GM23338 (cell line): ENCODE results near the gene GRK5. TPM values are rescaled to one million over a fixed set of nuclear protein-coding genes. Genes with fewer than 3 reads are reported as not detected.

ENCODE experiments used
- ATAC-seq: fragments of 200-7000 bp; cut with Tn5 transposase; 3 replicates; pipeline ENCODE4 v1.9.1; 2020
- DNase-seq: peaks from one replicate; pipeline ENCODE4 v3.0.0-alpha.2; 2015; ENCODE audit warnings: low spot score
- H2AFZ ChIP-seq: fragments of 200-600 bp; sonication (generic); 2 replicates; pipeline ENCODE4 v1.8.0; 2016; ENCODE audit warnings: antibody characterized with exemption, mild to moderate bottlenecking, moderate library complexity
- H3F3A ChIP-seq: fragments of 200-600 bp; sonication (generic); replicated peaks from 2 replicates; pipeline ENCODE4 v1.8.0; 2017; ENCODE audit warnings: antibody characterized with exemption, mixed run types, low read depth
- H3K27ac ChIP-seq: fragments of 200-600 bp; sonication (generic); 2 replicates; pipeline ENCODE4 v1.6.1; 2016; ENCODE audit warnings: low read depth
- H3K27me3 ChIP-seq: fragments of 200-600 bp; sonication (generic); 2 replicates; pipeline ENCODE4 v1.8.0; 2016; ENCODE audit warnings: mild to moderate bottlenecking, mixed run types, moderate library complexity; ENCODE audit not compliant: insufficient read depth
- H3K36me3 ChIP-seq: fragments of 200-600 bp; sonication (generic); 2 replicates; pipeline ENCODE4 v1.8.0; 2016; ENCODE audit warnings: mild to moderate bottlenecking; ENCODE audit not compliant: insufficient read depth
- H3K4me1 ChIP-seq: fragments of 200-600 bp; sonication (generic); 2 replicates; pipeline ENCODE4 v1.8.0; 2016; ENCODE audit warnings: mild to moderate bottlenecking, moderate library complexity; ENCODE audit not compliant: insufficient read depth
- H3K4me2 ChIP-seq: fragments of 200-600 bp; sonication (generic); 2 replicates; pipeline ENCODE4 v1.7.1; 2017; ENCODE audit warnings: mixed run types
- H3K4me3 ChIP-seq: fragments of 200-600 bp; sonication (generic); 2 replicates; pipeline ENCODE4 v1.6.1; 2016; ENCODE audit warnings: mixed run types
- H3K79me2 ChIP-seq: fragments of 200-600 bp; sonication (generic); replicated peaks from 2 replicates; pipeline ENCODE4 v1.8.0; 2017; ENCODE audit warnings: mild to moderate bottlenecking; ENCODE audit not compliant: insufficient read depth
- H3K9me2 ChIP-seq: fragments of 200-600 bp; sonication (generic); 2 replicates; pipeline ENCODE4 v1.8.0; 2017; ENCODE audit not compliant: insufficient read depth
- H4K20me1 ChIP-seq: fragments of 200-600 bp; sonication (generic); replicated peaks from 2 replicates; pipeline ENCODE4 v1.8.0; 2017; ENCODE audit warnings: mild to moderate bottlenecking; ENCODE audit not compliant: insufficient read depth
- H3K27ac Mint-ChIP-seq: 2 replicates; pipeline ENCODE4 v1.8.0; 2020; ENCODE audit warnings: inconsistent platforms, mild to moderate bottlenecking, moderate library complexity, mixed read lengths
- H3K27me3 Mint-ChIP-seq: 3 replicates; pipeline ENCODE4 v1.8.0; 2022; ENCODE audit warnings: low read depth, mild to moderate bottlenecking, moderate library complexity, mixed read lengths, inconsistent platforms; ENCODE audit not compliant: insufficient read depth, poor library complexity
- H3K36me3 Mint-ChIP-seq: 3 replicates; pipeline ENCODE4 v1.8.0; 2021; ENCODE audit warnings: low read depth, mild to moderate bottlenecking, inconsistent platforms, moderate library complexity, mixed read lengths
- H3K4me1 Mint-ChIP-seq: 3 replicates; pipeline ENCODE4 v1.8.0; 2020; ENCODE audit warnings: mild to moderate bottlenecking, inconsistent platforms, mixed read lengths
- H3K4me3 Mint-ChIP-seq: 3 replicates; pipeline ENCODE4 v1.8.0; 2021; ENCODE audit warnings: moderate library complexity, mild to moderate bottlenecking, inconsistent platforms, mixed read lengths
- H3K9me3 Mint-ChIP-seq: 3 replicates; pipeline ENCODE4 v1.8.0; 2020; ENCODE audit warnings: moderate library complexity, mild to moderate bottlenecking, inconsistent platforms, mixed read lengths
- CREB1 ChIP-seq: fragments of 250-450 bp; sonication (Bioruptor Pico); IDR thresholded peaks from 2 replicates; pipeline ENCODE4 v1.5.0; 2020; ENCODE audit warnings: low read depth, mild to moderate bottlenecking, moderate library complexity
- CTCF ChIP-seq, 2 experiments: fragments of 200-600 bp in 1 of 2; sonication (generic) in 1 of 2; conservative IDR thresholded peaks; 2 replicates each; pipeline versions ENCODE4 v1.5.1 to v1.6.1; 2016 to 2017; ENCODE audit warnings: antibody characterized with exemption in 2 of 2, low read depth in 2 of 2, mild to moderate bottlenecking in 2 of 2, moderate library complexity in 1 of 2
- ETS1 ChIP-seq: IDR thresholded peaks from 2 replicates; pipeline ENCODE4 v1.6.1; 2016; ENCODE audit warnings: antibody characterized with exemption
- EZH2 ChIP-seq: fragments of 200-600 bp; sonication (generic); IDR thresholded peaks from one replicate; pipeline ENCODE4 v1.8.0; 2017; ENCODE audit warnings: antibody characterized with exemption, mild to moderate bottlenecking, low read depth; ENCODE audit not compliant: unreplicated experiment
- EZH2phosphoT487 ChIP-seq: fragments of 200-600 bp; sonication (generic); IDR thresholded peaks from one replicate; pipeline ENCODE4 v1.8.1; 2018; ENCODE audit warnings: antibody characterized with exemption; ENCODE audit not compliant: unreplicated experiment
- JUNB ChIP-seq: IDR thresholded peaks from one replicate; pipeline ENCODE4 v1.6.1; 2016; ENCODE audit warnings: antibody characterized with exemption; ENCODE audit not compliant: unreplicated experiment
- NANOG ChIP-seq: IDR thresholded peaks from 2 replicates; pipeline ENCODE4 v1.6.1; 2016; ENCODE audit warnings: antibody characterized with exemption, borderline replicate concordance
- STAT1 ChIP-seq: IDR thresholded peaks from one replicate; pipeline ENCODE4 v1.6.1; 2016; ENCODE audit warnings: antibody characterized with exemption; ENCODE audit not compliant: unreplicated experiment
- ZNF114 ChIP-seq: fragments of 250-450 bp; sonication (Bioruptor Pico); IDR thresholded peaks from 2 replicates; pipeline ENCODE4 v1.5.0; 2020; ENCODE audit warnings: mild to moderate bottlenecking, moderate library complexity
- ZNF462 ChIP-seq: fragments of 250-450 bp; sonication (Bioruptor Pico); IDR thresholded peaks from 2 replicates; pipeline ENCODE4 v1.5.0; 2020; ENCODE audit warnings: mild to moderate bottlenecking, moderate library complexity
- polyA plus RNA-seq: library from polyadenylated mRNA; unstranded; fragments of >200 nt; fragmentation: Nextera tagmentation; extraction: Ambion mirVana; gene quantifications from 2 replicates; pipeline ENCODE4 v1.2.1, GENCODE V29; 2016
- total RNA-seq: library from RNA; depleted of rRNA; stranded (reverse); fragments of >200 nt; shearing (Covaris generic); gene quantifications from 2 replicates; pipeline ENCODE4 v1.2.3, GENCODE V29; 2014

The GRK5 gene
- total and polyA plus RNA-seq, 2 experiments from 2014 or later = 0.53 to 2.0 TPM

- TF ChIP-seq CTCF (conservative IDR thresholded peaks at IDR 0.05; ENCODE audit: low read depth in 2 of 2) = no peak
These were observed 236.1 kb downstream of the GRK5 start (continued) for GRCh38 chr10:119443441-119443840.

- no peak overlapping the region for H2AFZ ChIP-seq
- H4K20me1 ChIP-seq = no peaks in the 10 kb centered on the region
- no peaks in the 10 kb centered on the region for H3F3A ChIP-seq
- H3K27ac ChIP-seq = no peak overlapping the region
- H3K4me3 Mint-ChIP-seq = no peak overlapping the region
- H3K9me3 Mint-ChIP-seq = peaks cover 2% of the 10 kb centered on the region; the same call in 1 of the 3 replicates
- ATAC-seq (no peak), DNase-seq (no peak)
- H3K27me3 ChIP-seq = no peaks in the 10 kb centered on the region
- no peaks in the 10 kb centered on the region; the same call in 2 of the 3 replicates for H3K36me3 Mint-ChIP-seq
- TF ChIP-seq CREB1 (CRISPR knock-in tag) (no peak), NANOG (no peak), ZNF462 (CRISPR knock-in tag) (no peak), EZH2phosphoT487 (no peak), ETS1 (no peak), STAT1 (no peak), JUNB (no peak), EZH2 (no peak), ZNF114 (CRISPR knock-in tag) (no peak), CTCF (conservative IDR thresholded peaks at IDR 0.05; ENCODE audit: low read depth in 2 of 2) (no peak)
- H3K4me2 ChIP-seq = no peak overlapping the region
- no peaks in the 10 kb centered on the region for H3K9me2 ChIP-seq
- no peaks in the 10 kb centered on the region for H3K4me1 ChIP-seq
- H3K4me3 ChIP-seq = no peak overlapping the region
- peaks cover 17% of the 10 kb centered on the region for H3K4me1 Mint-ChIP-seq
- H3K36me3 ChIP-seq = no peaks in the 10 kb centered on the region
- H3K27me3 Mint-ChIP-seq = peaks cover 19% of the 10 kb centered on the region
- H3K79me2 ChIP-seq = no peaks in the 10 kb centered on the region
- H3K27ac Mint-ChIP-seq = no peak overlapping the region
These were observed 236.7 kb downstream of the GRK5 start for GRCh38 chr10:119443970-119444660.
